Jurkat, Clone E6-1 (cell line): Measurements from ENCODE around the gene ZCCHC2.

ENCODE experiments used
- DNase-seq: peaks from one replicate; pipeline ENCODE4 v3.0.0-alpha.2; 2011; ENCODE audit warnings: low read depth, low spot score
- H3K4me3 ChIP-seq: 2 replicates; pipeline ENCODE4 v1.5.1; 2011; ENCODE audit warnings: mild to moderate bottlenecking, low read length, control low read depth, moderate library complexity

The ZCCHC2 gene

DNA sequence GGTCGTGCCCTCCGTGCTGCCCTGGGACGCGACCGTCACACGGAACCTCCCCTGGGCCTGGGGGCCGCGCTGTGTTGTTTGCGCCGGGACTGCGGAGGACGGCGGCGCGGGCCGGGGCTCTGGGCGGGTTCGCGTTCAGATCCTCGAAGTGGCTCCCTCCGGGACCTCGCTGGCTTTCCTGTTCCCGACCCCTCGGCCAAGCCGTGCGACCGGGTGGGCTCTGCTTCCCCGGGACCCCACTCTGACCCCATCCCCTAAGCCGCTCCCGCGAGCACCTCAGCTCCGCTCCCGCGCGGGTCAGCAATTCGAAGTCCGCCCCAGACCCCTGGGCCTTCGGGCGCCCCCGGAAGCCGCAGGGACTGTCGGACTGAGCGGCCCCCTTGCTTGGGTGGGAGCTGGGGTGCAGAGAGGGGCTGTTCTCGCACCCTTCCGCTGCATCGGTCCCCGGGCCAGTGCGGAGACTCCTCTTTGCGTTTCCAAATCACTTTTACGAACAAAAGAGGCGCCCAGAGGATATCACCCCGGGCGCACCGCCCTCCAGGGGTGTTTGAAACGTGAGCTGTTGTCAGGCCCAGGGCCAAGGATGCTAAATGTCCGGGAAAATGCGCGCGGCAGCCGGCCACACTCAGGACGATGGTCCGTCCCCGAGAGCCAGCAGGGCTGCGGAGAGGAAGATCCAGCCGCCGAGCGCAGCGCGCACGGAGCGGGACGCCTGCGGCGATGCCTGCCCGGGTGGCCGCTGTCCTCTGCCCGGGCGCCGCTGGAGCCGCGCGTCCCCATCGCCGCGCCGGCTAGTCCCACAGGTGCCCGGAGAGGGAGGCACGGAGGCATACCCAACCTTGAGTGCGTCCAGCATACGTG, 73.5 kb downstream of the ZCCHC2 start:
- H3K4me3 ChIP-seq: no peak overlapping the region
- no peak for DNase-seq

DNA sequence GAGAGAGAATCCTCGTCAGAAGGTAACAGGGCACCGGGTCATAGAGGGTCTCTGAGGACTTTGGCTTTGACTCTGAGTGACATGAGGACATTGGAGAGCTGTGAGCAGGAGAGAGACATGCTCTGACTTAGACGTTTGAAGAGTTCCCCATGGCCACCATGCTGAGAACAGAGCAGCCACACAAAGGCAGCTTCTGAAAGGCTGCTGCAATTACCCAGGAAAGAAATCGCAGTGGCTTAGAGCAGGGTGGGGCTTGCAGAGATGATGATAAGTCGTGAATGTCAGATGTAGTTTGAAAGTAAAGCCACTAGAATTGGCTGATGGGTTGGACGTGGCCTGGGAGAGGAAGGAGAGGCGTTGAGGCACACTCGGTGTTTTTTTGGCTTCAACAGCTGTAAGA, 79.0 kb downstream of the ZCCHC2 start:
- DNase-seq: no peak

DNA sequence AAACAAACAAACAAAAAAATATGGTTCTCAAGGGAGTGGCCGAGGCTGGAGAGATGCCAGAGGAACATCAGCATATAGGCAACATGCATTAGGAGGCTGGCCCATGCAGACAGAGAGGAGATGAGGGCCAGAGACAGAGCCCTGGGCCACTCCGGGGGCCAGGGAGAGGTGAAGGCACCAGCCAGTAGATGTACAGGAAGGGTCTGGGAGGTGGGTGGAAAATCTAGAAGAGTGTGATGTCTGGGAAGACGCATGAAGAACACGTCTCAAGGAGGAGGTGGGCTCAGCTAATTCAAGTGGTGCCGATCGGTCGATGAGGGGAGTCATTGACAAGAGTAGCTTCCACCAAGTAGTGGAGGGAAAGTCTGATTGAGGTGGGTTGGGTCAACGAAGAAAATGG, 79.9 kb downstream of the ZCCHC2 start:
- no peak for DNase-seq
- H3K4me3 ChIP-seq: no peak overlapping the region

More for the DNA sequence above, 79.0 kb downstream of the ZCCHC2 start:
- no peak overlapping the region for H3K4me3 ChIP-seq

DNA sequence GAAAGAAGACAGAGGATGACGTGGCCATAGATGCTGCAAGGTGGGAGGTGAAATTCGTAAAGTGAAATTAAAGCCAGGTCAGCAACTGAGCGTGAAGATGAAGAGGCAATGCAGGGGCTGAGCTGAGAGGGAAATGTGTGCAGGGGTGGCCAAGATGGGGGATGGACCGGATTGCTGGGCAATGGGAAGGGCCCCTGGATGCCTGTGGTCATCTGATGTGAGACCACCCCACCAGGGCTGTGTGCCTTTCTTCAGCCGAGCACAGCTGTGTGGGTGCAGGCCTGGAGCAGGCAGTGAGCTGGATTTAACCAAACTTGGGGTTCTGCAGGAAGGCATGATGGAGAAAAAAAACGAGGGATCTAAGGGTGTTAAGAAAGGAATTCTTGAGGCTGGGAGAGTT, 80.4 kb downstream of the ZCCHC2 start:
- no peak for DNase-seq
- no peak overlapping the region for H3K4me3 ChIP-seq

DNA sequence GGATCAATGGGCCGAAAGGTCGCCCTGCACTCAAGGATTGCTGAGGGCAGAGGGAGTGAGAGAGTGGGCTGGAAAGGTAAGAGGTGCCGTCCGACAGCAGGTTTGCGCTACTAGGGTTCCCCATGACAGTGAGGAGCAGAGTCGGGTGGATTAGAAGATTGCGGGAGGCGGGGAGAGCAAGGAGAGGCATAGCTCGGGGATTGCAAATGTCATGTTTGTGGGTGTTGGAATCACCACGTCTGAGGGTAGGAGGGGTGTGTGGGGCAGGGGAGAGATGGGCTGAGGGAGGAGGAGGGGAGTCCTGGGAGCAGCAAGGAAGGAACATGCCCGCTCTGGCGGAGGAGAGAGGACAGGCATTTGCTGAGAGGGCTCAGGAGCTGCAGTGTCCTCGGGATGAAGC, 81.2 kb downstream of the ZCCHC2 start:
- no peak overlapping the region for H3K4me3 ChIP-seq
- no peak for DNase-seq

DNA sequence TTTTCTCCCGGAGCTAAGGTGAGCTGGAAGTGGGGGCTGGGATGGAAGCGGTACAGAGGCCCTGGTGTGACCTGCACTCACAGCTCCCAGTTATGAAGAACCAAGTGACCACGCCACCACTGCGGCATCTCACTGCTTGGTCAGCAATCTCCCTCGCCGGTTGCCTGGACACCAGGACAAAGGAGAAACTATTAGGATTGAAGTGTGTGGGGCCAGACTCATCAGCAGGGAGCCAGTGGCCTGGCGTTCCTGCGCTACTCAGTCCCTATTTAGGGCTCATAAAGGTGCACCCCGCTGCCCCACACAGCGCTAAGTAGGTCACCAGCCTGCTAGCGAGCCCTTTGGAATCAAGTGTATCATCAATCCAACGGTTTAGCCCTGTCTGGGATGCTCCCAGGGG, 82.9 kb downstream of the ZCCHC2 start:
- DNase-seq: no peak
- no peak overlapping the region for H3K4me3 ChIP-seq

DNA sequence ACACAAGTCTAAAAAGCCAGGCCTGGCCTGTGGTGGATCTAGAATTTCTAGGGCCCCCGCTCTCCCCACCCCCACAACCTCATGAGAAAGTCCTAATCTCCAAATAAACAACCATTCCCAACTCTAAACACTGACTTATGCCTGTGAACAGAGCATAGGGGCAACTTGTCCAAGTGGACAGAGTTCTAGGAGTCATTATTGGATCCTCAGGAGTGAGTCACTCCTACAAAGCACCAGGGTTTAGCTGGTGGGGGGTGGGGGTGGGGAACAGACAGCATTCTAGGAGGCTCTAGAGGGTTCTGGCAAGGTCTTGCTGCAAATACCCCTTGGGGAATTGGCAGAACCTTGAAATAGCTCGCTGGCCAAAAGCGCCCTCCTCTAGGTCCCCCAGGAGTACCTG, 83.3 kb downstream of the ZCCHC2 start:
- H3K4me3 ChIP-seq: no peak overlapping the region
- DNase-seq: no peak

DNA sequence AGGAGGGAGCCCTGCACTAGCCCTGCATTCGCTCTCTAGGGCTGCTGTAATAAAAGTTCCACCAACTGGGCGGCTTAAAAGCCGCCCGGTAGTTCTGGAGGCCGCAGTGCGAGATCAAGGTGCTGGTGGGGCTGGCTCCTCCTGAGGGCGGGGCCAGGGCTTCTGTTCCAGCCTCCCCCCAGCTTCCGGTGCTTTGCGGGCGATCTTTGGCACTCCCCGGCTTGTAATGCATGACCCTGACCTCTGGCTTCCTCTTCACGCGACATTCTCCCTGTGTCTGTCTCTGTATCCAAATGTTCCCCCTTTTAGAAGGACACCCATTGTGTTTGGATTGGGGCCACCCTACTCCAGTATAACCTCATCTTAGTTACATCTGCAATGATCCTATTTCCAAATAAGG, 84.5 kb downstream of the ZCCHC2 start:
- DNase-seq: no peak
- no peak overlapping the region for H3K4me3 ChIP-seq

DNA sequence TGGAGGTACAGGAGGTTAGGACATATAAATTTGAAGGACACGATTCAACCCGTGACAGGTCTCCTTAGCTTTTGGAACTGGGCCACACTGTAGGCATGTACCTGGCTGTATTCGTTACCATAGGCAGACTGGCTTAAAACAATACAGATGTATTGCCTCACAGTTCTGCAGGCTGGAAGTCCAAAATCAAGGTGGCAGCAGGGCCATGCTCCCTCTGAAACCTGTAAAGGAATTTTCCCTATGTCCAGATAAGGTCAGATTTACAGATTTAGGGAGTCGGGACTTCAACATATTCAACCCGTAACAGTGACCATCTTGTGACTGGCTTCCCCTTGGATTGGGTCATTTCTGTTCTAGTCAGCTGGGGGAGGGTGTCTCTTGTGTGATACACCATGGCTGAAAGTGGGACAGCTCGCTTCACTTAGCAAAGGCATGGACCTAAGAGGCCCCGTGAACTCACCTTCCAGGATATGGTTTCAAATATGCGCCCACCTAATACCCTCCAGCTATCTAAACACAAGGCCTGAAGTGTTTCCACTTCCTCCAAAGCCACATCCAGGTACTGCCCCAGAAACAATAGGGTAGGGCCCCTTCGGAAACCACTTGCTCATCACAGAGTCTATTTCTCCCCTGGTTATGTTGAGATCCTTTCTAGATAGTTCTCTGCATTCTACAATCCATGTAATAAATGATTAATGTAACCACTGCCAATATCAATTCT, 85.0 kb downstream of the ZCCHC2 start:
- DNase-seq: no peak
- H3K4me3 ChIP-seq: no peak overlapping the region

DNA sequence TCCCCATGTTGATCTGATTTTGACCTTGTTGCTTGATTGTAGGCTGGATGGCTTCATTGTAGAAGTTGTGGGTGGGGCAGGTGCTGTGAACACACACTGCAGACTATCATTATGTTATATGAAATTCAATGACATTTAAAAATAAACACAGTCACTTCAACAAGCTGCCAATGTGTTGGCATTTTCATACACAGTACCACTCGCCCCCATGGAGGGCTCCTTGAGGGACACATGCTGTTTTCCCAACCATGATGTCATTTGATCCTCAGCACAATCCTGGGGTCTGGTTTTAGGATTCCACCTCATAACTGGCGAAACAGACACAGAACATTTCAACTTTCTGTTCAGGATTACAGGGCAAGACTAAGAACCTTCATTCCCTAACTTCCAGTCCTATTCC, 86.9 kb downstream of the ZCCHC2 start:
- H3K4me3 ChIP-seq: no peak overlapping the region
- DNase-seq: no peak

DNA sequence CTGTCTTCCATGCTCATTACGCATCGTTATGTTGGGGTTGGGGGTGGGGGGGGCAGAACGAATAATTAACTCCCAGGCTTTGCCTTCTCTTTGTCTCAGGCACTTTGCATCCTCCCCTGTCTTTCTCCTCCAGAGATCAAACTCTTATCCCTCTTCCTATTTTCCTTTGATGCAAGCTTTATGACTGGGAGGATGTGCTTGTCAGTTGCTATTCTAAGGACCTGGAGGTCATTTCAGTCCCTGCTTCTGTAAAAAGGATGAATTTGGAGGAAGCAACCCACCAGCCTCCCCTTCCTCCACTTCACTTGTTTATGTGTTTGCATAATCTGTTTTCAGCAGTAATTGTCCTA, 87.5 kb downstream of the ZCCHC2 start:
- DNase-seq: no peak
- no peak overlapping the region for H3K4me3 ChIP-seq

DNA sequence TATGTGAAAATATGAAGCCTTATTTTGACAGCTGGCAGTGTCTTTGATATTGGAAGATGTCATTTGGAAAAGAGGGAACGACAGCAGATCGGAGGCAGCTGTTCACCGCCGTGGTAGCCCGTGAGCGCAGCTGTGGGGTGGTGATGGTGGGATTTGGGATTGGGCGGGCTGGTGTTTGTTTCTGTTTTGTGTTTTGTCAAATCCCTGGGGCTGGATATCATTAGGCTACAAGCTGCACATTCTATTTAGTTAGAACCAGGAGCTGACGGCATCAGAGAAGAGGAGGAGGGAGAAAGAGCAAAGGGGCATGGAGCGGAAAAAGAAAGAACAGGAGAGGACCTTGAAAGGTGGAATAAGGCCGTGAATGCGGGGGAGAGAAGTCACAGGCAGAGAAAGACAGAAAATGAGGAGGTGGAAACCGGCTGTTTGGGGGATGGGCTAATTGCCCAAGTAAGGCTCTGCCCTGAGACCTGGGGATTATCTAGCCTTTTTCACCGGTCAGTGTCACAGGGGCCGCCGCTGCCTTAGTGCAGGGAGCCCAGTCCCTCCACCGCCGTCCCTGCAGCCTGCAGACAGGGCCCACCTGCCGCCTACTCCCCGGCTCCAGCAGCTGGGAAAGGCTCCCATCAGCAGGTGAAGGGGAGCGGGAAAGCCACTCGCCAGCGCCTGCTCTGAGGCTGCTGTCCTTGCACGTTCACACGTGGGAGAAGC, 88.0 kb downstream of the ZCCHC2 start:
- H3K4me3 ChIP-seq: no peak overlapping the region

DNA sequence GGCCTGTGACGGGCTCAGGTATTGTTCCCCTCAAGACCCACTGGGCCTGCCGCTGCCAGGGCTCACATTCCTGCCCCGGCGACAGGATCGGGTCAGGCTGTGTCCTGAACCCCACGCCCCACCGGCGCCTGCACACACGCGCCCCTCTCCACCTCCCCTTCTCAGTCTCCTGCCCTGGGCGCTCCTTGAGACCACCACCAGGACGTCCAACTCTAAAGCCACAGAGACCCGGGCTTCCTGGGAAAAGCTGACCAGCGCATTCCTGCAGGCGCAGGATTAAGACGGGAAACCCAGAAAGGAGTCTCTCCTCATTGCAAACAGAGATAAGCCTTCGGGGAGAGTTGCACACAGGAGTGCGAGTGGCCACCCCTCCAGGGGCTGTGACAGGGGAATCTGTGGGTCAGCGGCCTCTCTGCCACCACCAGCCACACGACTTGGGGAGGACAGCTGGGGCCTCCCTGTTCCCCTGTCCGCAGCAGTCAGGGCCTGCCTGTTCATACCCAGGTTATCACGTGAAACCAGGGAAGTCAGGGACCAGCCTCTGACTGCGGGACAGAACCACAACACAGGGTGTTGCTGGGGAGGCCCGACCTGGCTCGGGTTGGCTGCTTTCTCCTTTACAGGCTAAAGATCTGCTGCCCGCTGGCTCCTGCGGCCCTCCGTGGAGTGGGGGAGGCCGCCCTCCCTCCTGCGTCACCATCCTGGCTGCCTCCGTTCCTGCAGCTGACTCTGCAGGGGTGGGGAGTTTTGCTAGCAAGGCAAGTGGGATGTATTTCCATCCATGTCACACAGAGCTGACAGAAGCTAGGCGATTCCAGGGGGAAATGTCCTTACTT, 88.8 kb downstream of the ZCCHC2 start:
- H3K4me3 ChIP-seq: no peak overlapping the region
- no peak for DNase-seq

More for the DNA sequence above, 88.0 kb downstream of the ZCCHC2 start:
- no peak for DNase-seq

DNA sequence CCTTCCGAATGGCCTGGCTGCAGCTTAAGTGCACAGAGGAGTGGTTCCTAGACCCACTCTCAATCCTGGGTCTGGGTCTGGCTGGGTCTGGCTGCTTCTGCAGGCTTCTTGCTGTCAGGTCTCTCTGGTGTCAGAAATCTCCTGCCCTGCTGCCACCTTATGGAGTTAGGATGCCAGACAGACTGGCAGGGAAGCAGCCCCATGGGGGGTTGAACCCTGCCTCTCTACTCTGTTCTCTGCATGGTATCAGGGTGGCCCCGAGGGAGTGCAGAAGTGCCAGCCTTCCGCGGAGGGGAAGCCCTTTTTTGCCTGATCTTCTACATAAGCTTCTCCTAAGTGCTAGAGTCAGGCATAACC, 89.4 kb downstream of the ZCCHC2 start:
- no peak overlapping the region for H3K4me3 ChIP-seq
- DNase-seq: no peak

DNA sequence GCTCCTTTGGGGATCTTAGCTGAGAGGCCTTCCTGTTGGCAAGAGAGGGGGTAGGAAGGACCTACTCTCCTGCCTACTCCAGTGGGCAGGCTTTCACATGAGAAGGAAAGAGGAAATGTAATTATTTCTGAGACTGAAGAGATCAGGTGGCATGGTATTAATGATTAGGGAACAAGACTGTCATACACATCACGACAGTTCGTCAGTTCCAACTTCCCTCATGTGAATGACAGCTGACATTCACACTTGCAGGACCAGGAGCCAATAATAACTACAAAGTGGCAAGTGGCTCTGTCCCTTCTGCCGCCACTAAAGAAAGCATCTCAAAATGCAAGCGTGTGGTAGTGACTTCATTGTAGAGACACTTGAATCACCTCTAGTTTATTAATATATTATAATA, 90.0 kb downstream of the ZCCHC2 start:
- H3K4me3 ChIP-seq: no peak overlapping the region

DNA sequence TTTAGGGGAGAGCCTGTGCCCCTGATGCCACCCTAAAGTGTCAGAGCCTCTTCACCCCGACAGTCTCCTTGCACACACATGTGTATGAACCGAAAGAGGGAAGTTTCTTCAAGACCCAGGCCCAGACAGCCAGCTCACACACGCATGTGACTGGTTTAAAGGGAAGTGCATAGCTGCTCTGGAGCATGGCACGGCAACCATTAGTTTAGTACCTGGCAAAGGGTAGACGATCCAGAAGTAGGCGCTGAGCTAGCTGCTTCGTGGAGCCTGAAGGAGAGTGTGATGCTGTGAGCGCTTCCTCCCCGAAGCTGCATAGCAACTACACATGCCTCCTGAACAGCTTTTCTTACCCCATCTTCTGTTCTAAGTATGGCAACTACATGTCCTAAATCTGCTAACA, 91.7 kb downstream of the ZCCHC2 start:
- no peak for DNase-seq
- H3K4me3 ChIP-seq: no peak overlapping the region

More for the DNA sequence above, 90.0 kb downstream of the ZCCHC2 start:
- DNase-seq: no peak

DNA sequence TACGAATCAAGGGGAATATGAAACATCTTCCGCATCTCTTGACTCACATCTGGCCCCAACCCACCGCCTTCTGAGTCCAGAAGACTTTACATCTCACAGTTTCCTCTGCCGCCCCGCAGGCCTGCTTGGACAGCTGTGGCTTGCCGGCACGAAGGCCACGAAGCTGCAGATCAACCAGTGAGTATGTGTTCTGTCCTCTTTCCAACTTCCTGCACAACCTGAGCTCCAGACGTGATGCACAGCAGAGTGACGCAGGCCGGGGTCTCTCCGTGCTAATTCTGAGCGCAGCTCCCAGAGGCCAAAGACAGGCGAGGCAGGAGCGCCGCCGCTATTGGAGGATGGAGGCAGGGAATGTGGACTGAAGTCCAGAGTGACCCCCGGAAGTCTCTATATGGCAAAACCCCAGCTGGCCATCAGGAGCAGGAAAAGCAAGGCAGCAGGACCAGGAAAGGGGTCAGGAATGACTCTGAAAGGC, 93.5 kb downstream of the ZCCHC2 start:
- no peak overlapping the region for H3K4me3 ChIP-seq
- no peak for DNase-seq

DNA sequence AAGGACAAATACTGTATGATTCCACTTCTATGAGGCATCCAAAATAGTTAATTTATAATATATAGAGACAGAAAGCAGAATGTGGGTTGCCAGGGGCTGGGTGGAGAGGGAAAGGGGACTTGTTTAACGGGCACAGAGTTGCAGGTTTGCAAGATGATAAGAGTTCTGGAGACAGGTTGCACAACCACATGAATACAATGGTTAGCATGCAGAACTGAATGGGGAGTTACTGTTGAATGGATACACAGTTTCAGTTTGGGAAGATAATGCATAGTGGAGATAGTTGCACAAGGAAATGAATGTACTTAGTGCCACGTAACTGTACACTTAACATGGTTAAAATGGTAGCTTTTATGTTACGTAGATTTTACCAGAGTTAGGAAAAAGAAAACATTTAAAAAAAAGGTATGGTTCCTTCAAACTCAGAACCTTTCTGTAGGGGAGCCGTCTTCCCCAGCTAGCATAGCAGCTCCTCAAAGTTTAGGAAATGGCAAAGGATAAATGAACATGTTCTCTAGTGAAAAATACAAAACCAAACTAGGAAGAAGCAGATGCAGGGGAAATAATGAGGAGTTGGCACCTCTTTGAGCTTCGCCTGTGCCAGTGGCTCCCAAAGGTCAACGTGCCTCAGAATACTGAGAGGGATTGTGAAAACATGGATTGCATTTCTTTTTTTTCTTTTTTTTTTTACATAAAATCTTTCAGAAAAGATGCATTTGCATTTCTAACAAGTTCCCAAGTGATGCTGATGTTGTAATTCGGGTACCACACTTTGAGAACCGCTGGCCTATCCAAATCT, 95.2 kb downstream of the ZCCHC2 start:
- no peak for DNase-seq
- no peak overlapping the region for H3K4me3 ChIP-seq
